ENCODE measurements around the gene PRXL2B.
A peak's percentile ranks its signal among the peaks of the same experiment; 100 is the strongest.

PRXL2B gene

GRCh38 chr1:2586154-2587070, at the start of gene PRXL2B:
PRXL2B (plus strand) TSS chr1:2586777; CDS start chr1:2586886, 109 bp downstream.
- Mint-ChIP-seq H3K27me3 (ENCODE audit: low read depth) (no peaks in the 10 kb centered on the region), H3K4me3 (peak within 1 kb of the TSS; percentile 92), H3K36me3 (ENCODE audit: low read depth) (peaks cover 8% of the 10 kb centered on the region), H3K4me1 (ENCODE audit: low read depth) (peaks cover 24% of the 10 kb centered on the region), H3K9me3 (no peaks in the 10 kb centered on the region), H3K27ac (peak within 1 kb of the TSS; percentile 96)
- DNase-seq (ENCODE audit: low spot score), result peak; percentile 98

DNA sequence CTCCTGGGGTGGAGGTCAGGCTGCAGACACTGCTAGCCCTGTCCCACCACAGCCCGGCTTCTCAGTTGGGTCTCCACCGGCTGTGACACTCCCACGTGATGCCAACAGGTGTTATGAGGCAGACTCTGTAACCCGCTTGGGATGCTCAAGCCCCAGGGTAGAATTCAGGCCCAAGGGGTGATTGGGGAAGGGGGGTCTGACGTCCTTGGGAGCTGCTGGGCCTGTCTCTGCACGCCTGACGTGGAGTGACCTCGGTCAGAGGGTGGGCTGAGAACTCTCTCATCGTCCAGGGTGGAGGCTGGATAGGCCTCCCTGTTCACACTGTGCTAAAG, 48.8 kb upstream of the PRXL2B start:
- H3K27me3 Mint-ChIP-seq (ENCODE audit: low read depth), result peaks cover 24% of the 10 kb centered on the region
- DNase-seq (ENCODE audit: low spot score), result no peak
- H3K4me3 Mint-ChIP-seq, result no peak overlapping the region
- no peaks in the 10 kb centered on the region for H3K9me3 Mint-ChIP-seq
- H3K36me3 Mint-ChIP-seq (ENCODE audit: low read depth), result no peaks in the 10 kb centered on the region
- H3K27ac Mint-ChIP-seq, result no peak overlapping the region
- H3K4me1 Mint-ChIP-seq (ENCODE audit: low read depth), result no peaks in the 10 kb centered on the region

DNA sequence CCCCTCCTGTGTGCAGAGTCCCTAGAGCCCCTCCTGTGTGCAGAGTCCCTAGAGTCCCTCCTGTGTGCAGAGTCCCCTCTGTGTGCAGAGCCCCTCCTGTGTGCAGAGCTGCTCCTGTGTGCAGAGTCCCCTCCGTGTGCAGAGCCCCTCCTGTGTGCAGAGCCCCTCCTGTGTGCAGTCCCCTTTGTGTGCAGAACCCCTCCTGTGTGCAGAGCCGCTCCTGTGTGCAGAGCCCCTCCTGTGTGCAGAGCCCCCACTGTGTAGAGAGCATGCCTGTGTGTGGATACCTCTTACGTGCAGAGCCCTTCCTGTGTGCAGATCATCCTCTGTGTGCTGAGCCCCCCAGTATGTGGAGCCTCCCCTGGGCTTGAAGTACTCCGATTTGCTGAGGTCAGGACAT, 48.2 kb upstream of the PRXL2B start:
- Mint-ChIP-seq H3K4me3 (no peak overlapping the region), H3K27ac (no peak overlapping the region), H3K36me3 (ENCODE audit: low read depth) (no peaks in the 10 kb centered on the region), H3K4me1 (ENCODE audit: low read depth) (no peaks in the 10 kb centered on the region), H3K27me3 (ENCODE audit: low read depth) (peaks cover 22% of the 10 kb centered on the region), H3K9me3 (no peaks in the 10 kb centered on the region)
- no peak for DNase-seq (ENCODE audit: low spot score)

- H3K36me3 Mint-ChIP-seq (ENCODE audit: low read depth), result no peaks in the 10 kb centered on the region
- H3K27me3 Mint-ChIP-seq (ENCODE audit: low read depth), result peaks cover 20% of the 10 kb centered on the region
- no peaks in the 10 kb centered on the region for H3K9me3 Mint-ChIP-seq
- H3K4me1 Mint-ChIP-seq (ENCODE audit: low read depth), result no peaks in the 10 kb centered on the region
- DNase-seq (ENCODE audit: low spot score), result no peak
- no peak overlapping the region for H3K4me3 Mint-ChIP-seq
- H3K27ac Mint-ChIP-seq, result no peak overlapping the region
Observed at GRCh38 chr1:2538872-2539271, 47.7 kb upstream of the PRXL2B start.

DNA sequence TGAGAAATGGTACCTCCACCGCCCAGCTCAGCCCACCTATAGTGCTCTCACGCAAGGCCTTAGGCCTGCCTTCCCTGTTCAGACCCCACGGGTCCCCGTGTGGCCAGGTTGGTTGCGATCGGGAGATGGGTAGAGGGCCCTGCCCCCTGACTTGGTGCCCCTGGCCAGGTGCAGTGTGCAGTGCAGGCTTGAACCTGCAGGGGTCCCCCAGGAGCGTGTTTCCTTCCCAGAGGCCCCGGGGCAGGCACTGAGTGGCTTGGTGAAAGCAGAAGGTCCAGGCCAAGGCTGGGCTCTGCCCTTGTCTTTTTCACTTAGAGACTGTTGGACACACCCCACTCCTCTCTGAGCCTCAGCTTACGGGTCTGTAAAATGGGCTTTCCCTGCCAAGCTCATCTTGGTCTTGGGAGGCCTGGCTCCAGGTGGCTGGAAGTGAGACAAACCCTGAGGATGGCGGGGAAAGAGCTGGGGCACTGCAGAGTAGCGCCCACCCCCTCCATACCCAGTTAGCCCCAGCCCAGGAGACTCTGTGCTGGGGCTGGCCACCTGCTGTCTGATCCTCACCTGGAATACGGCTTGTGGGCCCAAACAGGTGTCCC, 47.2 kb upstream of the PRXL2B start:
- H3K27me3 Mint-ChIP-seq (ENCODE audit: low read depth), result peaks cover 17% of the 10 kb centered on the region
- H3K4me1 Mint-ChIP-seq (ENCODE audit: low read depth), result no peaks in the 10 kb centered on the region
- H3K9me3 Mint-ChIP-seq, result no peaks in the 10 kb centered on the region
- no peak for DNase-seq (ENCODE audit: low spot score)
- H3K27ac Mint-ChIP-seq, result no peak overlapping the region
- H3K4me3 Mint-ChIP-seq, result no peak overlapping the region
- H3K36me3 Mint-ChIP-seq (ENCODE audit: low read depth), result no peaks in the 10 kb centered on the region

- Mint-ChIP-seq H3K36me3 (ENCODE audit: low read depth) (no peaks in the 10 kb centered on the region), H3K4me3 (no peak overlapping the region)
Observed at GRCh38 chr1:2540816-2541492, 45.6 kb upstream of the PRXL2B start.

GRCh38 chr1:2541619-2542245, 44.8 kb upstream of the PRXL2B start:
- H3K4me3 Mint-ChIP-seq, result no peak overlapping the region
- no peak for DNase-seq (ENCODE audit: low spot score)
- no peaks in the 10 kb centered on the region for H3K4me1 Mint-ChIP-seq (ENCODE audit: low read depth)
- H3K27me3 Mint-ChIP-seq (ENCODE audit: low read depth), result peaks cover 9% of the 10 kb centered on the region
- no peaks in the 10 kb centered on the region for H3K36me3 Mint-ChIP-seq (ENCODE audit: low read depth)
- no peaks in the 10 kb centered on the region for H3K9me3 Mint-ChIP-seq
- H3K27ac Mint-ChIP-seq, result no peak overlapping the region

More at GRCh38 chr1:2540816-2541492, 45.6 kb upstream of the PRXL2B start:
- no peak overlapping the region for H3K27ac Mint-ChIP-seq
- H3K4me1 Mint-ChIP-seq (ENCODE audit: low read depth), result no peaks in the 10 kb centered on the region
- H3K27me3 Mint-ChIP-seq (ENCODE audit: low read depth), result peaks cover 13% of the 10 kb centered on the region
- H3K9me3 Mint-ChIP-seq, result no peaks in the 10 kb centered on the region
- no peak for DNase-seq (ENCODE audit: low spot score)

- H3K36me3 Mint-ChIP-seq (ENCODE audit: low read depth), result no peaks in the 10 kb centered on the region
- no peaks in the 10 kb centered on the region for H3K4me1 Mint-ChIP-seq (ENCODE audit: low read depth)
- no peak overlapping the region for H3K4me3 Mint-ChIP-seq
- no peak for DNase-seq (ENCODE audit: low spot score)
- peaks cover 7% of the 10 kb centered on the region for H3K27me3 Mint-ChIP-seq (ENCODE audit: low read depth)
- no peaks in the 10 kb centered on the region for H3K9me3 Mint-ChIP-seq
- H3K27ac Mint-ChIP-seq, result no peak overlapping the region
Observed at GRCh38 chr1:2542246-2542915, 44.2 kb upstream of the PRXL2B start.

- no peak overlapping the region for H3K4me3 Mint-ChIP-seq
Observed at GRCh38 chr1:2543543-2544092, 43.0 kb upstream of the PRXL2B start.

DNA sequence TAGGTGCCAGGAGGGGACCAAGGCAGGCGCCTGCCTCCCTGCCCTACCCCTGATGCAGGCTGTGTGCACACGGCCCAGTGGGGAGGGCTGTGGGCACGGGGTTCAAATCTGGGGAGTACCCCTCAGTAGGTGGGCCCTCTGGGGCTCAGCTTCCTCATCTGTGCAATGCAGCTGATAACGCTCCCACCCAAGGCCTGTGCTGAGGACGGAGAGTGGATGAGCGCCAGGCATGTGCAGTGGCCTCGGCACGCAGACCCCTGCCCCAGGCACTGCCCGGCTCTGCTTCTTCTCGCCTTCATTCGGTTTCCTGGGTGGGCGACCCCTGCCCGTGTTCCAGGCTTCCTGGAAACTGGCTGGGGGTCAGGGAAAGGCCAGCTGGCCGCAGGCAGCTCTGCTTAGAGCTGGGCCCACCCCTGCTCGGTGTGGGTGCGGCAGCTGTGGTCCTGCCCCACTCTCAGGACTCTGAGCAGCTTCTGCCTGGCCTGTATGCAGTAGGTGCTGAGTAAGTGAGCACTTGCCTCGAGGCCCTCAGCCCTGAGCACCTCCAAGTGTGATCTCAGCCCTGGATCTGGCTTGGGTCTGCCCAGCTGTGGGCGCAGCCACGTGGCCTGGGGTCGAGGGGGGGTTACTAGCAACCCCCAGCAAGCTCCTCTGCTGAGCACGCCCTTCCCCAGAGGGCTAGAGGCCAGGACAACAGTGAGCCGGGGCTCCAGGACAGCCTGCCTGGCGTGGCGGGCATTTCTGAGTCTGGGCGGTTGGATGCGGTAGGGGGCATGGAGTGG, 42.3 kb upstream of the PRXL2B start:
- no peak overlapping the region for H3K4me3 Mint-ChIP-seq
- DNase-seq (ENCODE audit: low spot score), result no peak
- no peaks in the 10 kb centered on the region for H3K9me3 Mint-ChIP-seq
- no peaks in the 10 kb centered on the region for H3K36me3 Mint-ChIP-seq (ENCODE audit: low read depth)
- H3K27ac Mint-ChIP-seq, result no peak overlapping the region
- H3K4me1 Mint-ChIP-seq (ENCODE audit: low read depth), result peaks cover 11% of the 10 kb centered on the region
- H3K27me3 Mint-ChIP-seq (ENCODE audit: low read depth), result peaks cover 7% of the 10 kb centered on the region

More at GRCh38 chr1:2543543-2544092, 43.0 kb upstream of the PRXL2B start:
- no peaks in the 10 kb centered on the region for H3K9me3 Mint-ChIP-seq
- H3K27ac Mint-ChIP-seq, result no peak overlapping the region
- peaks cover 7% of the 10 kb centered on the region for H3K27me3 Mint-ChIP-seq (ENCODE audit: low read depth)
- H3K36me3 Mint-ChIP-seq (ENCODE audit: low read depth), result no peaks in the 10 kb centered on the region
- no peak for DNase-seq (ENCODE audit: low spot score)
- H3K4me1 Mint-ChIP-seq (ENCODE audit: low read depth), result peaks cover 7% of the 10 kb centered on the region

GRCh38 chr1:2544875-2545640, 41.5 kb upstream of the PRXL2B start:
- no peaks in the 10 kb centered on the region for H3K9me3 Mint-ChIP-seq
- peaks cover 7% of the 10 kb centered on the region for H3K27me3 Mint-ChIP-seq (ENCODE audit: low read depth)
- no peak overlapping the region for H3K27ac Mint-ChIP-seq
- peaks cover 2% of the 10 kb centered on the region for H3K36me3 Mint-ChIP-seq (ENCODE audit: low read depth)
- DNase-seq (ENCODE audit: low spot score), result no peak
- no peak overlapping the region for H3K4me3 Mint-ChIP-seq
- H3K4me1 Mint-ChIP-seq (ENCODE audit: low read depth), result peaks cover 13% of the 10 kb centered on the region

Measured in T-helper 2 cell treated with Interferon-gamma antibody and Interleukin-4, amounts not matched to agents 5 μg/mL and 100 μg/mL, for 36 hours (primary cell).